Activated gamma-delta T cell treated with Interleukin-2 at 50 U/mL for 16 hours (primary cell): ENCODE measurements around the gene AGPAT2.

Experiments used
- DNase-seq: peaks from one replicate; pipeline ENCODE4 v3.0.0-alpha.2; 2020

Gene AGPAT2

DNA sequence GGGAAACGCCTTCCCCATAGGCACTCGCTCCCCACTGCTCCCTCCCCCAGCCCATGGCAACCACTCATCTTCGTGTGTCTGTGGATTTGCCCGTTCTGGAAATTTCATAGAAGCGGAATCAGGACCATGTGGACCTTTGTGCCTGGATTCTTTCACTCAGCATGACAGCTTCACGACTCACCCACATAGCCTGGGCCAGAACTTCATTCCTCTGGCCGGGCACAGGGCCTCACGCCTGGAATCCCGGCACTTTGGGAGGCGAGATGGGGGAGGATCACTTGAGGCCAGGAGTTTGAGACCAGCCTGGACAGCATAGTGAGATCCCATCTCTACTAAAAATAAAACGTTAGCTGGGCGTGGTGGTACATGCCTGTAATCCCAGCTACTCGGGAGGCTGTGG, 13.0 kb upstream of the AGPAT2 start:
- no peak for DNase-seq

DNA sequence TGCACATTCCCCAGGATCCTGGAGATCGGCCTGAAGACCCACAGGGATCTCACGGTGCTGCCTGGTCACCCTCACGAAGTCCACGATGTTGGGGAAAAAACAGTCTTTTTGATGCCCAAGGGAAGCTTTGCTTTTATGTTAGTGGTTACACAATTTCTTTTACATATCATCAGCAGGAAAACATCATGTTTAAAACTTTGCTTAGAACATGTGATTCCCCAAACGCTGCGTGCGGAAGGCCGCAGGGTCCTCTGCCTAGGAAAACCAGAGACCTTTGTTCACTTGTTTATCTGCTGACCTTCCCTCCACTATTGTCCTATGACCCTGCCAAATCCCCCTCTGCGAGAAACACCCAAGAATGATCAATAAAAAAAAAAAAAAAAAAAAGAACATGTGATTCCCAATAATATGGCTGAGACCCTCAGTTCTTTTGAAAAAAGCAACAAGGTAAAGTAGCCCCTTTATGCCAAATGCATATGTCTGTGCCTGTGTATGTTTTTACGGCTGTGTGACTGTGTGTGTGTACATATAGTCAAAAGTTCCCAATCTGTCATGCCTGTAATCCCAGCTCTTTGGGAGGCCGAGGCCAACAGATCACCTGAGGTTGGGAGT, 11.5 kb upstream of the AGPAT2 start:
- DNase-seq, result no peak

DNA sequence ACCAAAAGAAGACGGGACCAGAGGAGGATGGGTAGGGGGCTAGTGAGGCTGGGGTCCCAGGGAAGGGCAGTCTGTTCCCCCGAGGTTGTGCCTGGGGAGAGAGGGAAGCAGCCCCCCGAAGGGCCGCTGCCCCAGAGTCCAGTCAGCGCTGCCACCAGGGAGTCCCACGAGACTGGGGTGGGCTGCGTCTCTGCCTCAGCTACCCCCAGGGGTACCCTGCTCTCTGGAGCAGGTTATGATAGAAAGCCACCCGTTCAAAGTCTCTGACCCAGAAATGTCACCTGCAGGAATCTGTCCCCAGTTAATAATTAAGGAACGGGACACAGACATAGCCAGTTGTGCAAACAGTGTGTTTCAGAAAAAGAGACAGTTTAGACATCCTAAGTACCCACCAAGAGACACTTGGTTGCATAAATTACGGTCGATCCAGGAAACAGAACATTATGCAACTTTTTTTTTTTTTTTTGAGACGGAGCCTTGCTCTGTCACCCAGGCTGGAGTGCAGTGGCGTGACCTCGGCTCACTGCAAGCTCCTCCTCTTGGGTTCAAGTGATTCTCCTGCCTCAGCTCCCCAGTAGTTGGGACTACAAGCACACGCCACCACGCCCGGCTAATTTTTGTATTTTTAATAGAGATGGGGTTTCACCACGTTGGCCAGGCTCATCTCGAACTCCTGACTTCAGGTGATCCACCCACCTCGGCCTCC, 10.7 kb upstream of the AGPAT2 start:
- DNase-seq, result no peak

DNA sequence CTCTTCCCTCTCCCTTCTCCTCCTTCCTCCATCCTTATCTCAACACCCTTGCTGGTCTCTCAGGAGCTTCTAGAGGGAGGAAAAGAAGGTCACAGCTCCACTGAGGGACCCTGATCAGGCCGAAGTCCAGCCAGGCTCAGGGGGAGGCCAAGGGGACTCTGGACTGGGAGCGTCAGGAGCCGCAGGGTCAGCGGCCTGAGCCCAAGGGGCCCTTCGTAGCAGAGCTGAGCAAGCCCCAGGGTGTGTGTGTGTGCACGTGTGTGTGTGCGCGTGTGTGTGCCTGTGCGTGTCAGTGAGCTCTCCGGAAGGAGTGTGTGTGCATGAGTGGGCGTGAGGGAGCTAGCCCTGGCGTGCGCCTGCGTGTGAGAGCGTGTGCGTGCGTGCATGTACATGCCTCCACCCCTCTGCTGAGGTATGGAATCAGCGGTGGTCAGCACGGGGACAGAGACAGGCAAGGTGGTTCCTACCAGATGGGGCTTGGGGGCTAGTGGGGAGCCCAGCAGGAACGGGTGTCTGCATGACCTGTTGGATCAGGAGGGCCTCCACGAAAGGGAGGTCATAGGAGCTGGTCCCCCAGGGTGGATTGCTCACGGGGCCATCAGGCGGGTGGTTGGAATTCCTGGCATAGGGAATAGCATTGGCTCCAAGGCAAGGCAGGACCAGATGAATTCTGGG, 10.0 kb upstream of the AGPAT2 start:
- DNase-seq, result no peak

DNA sequence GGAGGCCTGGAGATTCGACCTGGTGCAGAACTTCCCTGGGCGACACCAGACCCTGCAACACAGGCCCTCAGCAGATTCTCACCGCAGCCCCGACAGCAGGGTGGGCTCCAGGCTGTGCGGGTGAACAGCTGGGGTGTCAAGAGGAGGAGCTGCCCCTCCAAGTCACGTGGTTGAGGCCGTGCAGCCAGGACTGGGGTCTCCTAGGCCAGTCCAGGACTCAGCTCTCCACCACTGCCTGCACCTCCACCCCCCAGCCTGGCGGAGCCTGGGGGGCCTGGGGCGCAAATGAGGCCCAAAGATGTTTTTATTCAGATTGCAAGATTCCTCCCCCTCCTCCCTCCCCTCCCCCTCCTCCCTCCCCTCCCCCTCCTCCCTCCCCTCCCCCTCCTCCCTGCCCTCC, 9.2 kb upstream of the AGPAT2 start:
- no peak for DNase-seq

DNA sequence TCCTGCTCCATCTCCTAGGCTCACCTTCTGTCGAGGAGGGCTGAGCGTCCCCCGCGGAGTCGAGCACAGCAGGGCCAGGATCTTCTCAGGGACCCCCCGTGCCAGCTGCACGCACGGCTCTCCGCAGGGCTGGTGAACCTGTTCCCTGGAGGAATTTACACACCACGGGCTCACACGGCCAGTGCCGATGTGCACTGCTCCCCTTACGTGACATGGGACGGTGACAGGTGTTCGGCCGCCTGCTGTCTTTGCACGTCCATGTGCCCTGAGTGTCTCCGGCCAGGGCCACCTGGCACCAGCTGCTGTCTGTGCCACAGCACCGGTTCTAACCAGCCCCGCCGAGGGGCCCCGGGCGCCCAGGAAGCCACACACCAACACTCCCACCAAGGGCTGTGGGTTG, 8.7 kb upstream of the AGPAT2 start:
- no peak for DNase-seq

DNA sequence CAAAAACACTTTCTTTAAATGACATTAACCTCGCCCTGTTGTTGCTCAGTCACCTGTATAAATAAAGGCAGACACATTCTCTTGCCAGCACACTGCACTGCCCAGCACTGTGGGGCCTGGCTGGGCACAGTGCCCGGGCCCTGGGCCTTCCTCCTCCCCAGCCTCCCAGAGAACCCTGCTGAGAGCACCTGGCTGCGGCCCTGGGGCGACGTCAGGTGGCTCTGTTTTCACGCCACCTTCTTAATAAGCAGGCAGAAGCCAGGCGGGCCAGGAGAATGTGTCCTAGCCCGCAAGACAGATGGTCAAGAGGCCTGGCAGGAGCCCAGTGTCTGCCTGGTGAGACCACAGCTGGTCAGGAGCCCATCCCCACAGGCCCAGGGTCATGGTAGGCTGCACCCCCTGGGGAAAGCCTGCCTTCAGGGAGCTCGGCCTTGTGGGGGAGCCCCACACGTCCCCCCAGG, 8.2 kb upstream of the AGPAT2 start:
- no peak for DNase-seq

DNA sequence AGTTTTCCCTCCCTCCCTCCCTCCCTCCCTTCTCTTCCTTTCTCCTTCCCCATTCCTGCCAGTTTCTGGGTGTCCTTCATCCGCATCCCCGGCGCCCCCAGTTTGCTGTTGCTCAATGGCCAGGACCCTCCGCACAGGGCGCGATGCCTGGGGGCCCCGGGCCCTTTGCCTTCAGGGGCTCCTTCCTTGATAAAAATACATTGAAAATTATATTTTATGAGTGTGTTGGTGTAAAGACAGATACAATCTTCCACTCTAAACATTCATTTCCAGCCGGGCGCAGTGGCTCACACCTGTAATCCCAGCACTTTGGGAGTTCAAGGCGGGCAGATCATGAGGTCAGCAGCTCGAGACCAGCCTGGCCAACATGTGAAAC, 7.6 kb upstream of the AGPAT2 start:
- no peak for DNase-seq

DNA sequence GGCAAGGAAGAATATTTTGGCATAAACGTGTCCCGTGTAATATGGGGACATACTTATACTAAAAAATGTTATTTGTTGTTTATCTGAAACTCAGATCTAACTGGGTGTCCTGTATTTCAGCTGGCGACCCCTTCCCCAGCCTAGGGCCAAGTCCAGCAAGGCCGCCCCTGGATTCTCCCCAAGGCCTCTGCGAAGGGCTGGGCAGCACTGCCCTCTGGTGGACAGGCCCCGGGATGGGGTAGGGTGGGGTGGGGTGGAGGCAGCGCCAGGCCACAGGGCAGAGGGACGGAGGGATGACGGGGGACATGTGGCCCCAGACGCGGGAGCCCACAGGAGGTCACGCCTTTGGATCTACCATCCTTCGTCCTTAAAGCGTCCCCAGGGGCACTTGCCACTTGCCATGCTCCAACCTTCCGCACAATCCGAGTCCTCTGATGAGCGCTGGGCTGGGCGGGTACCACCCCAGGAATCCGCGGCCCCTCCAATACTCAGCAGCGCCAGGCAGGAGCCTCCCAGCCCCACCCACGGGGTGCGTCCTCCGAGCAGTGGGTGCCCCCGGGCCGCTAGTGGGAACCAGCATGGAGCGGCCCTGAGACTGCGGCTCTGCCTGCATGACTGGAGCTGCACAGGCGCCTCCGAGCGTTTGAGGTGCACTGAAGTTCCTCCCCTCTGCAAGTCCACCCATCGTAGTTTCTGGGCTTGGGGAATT, 7.1 kb upstream of the AGPAT2 start:
- DNase-seq, result peak; percentile 21

DNA sequence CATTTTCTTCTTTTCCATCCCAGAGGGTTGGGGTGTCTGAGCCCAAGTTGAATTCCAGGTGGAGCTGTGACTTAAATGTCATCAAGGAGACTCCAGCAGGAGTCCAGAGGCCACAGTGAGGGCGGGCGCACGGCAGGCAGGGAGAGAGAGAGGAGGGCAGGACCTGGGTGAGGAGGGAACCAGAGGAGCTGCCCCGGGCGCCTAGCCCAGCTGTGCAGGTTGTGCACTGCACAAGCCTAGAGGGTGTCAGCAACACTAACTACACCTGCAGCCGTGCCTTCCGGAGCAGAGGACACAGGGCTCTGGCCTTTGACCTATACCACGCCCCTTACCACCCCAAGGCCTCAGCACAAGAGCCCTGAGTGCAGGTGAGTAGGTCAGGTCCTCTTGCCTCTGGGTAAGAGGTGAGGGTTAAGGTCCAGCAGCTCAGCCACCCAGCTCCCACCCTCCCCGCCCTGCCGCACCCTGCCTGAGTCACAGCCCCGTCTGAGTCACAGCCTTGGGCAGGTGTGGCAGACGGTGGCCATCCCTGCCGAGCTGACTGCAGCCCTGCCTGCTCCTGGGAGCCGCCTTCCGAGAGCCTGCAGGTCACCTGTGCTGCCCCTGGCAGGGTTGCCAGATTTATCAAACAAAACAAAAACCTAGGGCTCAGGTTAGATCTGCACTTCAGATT, 6.4 kb upstream of the AGPAT2 start:
- DNase-seq, result no peak

DNA sequence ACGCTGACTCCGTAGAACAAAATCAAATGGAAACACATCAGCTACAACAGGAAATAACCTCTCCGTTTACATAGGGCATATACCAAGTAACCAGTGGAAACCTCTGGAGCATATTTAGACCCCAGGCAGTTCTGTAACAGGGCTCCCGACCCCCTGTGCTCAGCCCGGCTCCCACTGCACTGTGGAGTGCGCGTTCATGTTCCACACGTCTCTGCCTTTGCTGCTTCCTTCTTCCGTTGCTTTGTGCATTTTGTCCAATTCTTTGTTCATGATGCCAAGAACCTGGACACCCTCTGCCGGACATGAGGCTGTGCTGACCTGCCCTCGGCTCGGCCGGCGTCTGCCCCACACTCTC, 5.9 kb upstream of the AGPAT2 start:
- no peak for DNase-seq

DNA sequence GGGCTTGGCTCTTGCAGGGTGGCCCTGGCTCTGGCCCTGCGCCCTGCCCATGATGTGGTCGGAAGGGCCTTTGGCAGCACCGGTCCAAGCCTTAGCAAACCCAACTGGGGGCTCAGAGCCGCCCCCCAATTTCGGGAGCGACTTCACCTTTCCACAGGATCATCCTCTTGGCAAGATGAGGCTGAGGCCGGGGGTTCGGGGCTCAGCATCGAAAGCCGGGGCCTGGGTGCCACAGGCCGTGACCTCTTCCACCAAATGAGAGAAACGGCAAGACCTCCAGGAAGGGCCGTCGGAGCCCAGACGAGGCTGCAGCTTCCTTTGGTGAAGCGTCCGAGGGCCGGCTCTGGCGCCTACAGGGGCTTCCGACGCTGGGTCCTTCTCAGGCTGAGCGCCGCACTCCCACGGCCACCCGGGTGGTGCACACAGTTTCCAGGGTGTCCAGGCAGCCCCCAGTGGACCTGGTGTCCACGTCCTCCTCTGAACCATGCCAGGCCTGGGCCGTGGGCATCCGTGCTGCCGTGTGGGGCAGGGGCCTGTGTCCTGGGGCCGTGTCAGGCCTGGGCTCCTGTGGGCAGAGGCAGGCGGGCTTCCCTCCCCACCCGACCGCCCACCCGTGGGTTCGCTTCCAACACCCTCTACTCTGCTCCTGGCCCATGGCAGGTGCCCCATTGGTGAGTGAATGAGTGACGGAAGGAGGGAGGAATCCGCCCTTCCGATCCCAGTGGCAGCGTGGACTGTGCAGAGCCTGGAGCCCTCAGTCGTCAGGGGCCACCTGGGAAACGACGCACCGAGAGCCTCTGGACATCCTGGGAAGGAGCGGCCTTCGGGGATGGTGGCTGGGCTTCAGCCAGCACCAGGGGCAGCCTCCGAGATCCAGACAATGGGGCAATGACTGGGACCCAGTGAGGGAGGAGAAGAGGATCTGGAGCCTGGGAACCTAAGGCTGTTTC, 5.2 kb upstream of the AGPAT2 start:
- DNase-seq, result no peak

DNA sequence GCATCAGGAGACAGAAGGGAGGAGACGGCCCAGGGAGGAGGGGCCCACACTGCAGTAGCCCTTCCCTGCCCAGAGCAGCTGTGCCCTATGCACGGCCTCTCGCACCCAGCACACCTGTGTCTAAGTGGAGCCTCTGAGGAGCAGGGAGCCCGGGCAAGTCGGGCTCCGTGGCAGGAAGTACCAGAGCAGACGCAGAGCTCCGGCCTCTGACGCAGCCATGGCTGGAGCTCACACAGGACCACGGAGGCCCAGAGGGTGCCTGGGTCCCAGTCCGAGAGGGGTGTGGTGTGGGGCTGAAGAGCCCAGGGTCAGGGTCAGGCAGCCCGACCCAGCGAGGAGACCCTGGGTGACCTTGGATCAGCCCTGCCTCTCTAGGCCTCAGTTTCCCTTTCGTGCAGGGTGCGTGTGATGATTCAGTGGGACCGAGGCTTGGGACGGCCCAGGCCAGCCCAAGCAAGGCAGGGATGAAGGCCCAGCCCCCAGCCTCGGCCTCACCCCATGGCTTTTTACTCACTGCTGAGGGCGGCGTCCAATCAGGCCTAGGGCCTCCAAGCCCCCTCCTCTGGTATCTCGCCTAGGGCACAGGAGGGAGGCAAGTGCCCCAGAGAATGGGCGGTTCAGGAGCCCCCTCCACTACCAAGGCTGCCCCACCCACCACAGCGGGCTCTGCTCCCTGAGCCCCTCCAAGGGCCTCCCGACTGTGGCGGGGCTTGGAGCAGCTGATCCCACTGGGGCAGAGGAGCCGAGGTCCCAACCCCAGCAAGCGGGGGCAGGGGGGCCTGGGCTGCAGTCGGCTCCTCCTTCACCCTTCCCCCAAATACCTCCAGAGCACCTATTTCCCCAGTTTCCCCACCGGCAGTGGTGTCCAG, 4.3 kb upstream of the AGPAT2 start:
- no peak for DNase-seq

DNA sequence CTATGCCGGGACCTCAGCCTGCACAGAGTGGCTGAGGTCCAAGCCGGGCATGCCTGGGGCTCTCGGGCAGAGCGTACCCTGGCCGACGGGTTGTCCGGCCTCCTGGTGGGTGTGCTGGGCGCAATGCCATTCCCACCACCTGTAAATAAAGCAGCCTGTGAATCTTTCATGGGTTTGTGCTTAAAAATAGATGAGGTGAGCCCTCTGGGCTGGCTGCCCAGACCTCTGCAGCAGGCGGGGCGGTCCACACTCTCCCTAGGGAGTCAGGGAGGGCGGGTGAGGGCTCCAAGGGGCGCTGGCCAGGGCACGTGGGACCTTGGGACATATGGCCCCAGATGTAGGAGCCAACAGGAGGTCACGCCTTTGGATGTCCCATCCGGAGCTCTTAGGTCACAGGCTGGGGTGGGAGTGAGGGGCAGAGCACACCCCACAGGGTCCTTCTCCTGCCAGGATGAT, 3.6 kb upstream of the AGPAT2 start:
- DNase-seq, result no peak

DNA sequence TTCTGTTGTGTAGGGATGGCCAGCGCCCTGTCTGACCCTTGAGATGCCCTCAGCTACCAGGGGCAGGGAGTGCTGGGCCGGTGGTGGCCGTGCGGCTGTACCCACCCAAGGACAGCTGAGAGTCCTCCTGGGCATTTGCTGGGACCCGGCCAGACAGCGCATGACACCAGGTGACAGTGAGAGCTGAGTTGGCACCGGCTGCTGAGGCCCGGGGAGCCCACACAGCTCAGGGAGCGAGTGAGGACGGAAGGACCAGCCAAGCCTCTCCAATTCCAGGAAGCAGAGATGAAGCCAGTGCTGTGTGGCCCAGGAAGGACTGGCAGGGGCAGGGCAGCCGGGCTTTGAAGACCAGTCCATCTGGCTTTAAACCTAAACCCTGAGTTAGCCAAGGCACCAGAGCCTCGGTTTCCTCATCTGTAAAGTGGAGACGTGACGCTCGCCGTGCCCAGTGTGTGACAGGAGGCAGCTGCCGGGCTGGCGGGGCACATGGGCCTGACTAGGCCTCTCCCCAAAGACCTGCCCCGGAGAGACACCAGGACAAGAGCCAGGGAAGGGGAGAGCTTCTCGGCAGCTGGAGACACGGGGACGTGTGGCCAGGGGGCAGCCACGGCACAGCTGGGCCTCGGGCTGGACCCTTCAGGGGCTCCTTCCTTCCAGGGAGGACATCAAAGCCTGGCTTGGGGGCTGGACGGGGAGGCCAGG, 3.0 kb upstream of the AGPAT2 start:
- DNase-seq, result no peak

DNA sequence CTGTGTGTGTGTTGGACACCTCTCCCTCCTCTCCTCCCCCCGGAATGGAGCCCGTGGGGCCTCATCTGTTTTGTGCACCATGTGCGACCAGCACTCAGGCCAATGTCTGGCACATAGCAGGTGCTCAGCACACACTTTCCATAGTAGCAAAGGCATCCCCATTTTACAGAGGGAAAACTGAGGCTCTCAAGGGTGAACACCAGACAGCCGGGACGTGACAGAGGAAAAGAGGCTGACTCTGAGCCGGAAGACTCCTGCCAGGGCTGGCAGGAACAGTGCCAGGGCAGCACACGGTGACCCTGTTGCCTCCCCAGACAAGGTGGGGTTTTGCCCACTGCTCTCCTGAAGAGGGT, 1.8 kb upstream of the AGPAT2 start:
- no peak for DNase-seq

DNA sequence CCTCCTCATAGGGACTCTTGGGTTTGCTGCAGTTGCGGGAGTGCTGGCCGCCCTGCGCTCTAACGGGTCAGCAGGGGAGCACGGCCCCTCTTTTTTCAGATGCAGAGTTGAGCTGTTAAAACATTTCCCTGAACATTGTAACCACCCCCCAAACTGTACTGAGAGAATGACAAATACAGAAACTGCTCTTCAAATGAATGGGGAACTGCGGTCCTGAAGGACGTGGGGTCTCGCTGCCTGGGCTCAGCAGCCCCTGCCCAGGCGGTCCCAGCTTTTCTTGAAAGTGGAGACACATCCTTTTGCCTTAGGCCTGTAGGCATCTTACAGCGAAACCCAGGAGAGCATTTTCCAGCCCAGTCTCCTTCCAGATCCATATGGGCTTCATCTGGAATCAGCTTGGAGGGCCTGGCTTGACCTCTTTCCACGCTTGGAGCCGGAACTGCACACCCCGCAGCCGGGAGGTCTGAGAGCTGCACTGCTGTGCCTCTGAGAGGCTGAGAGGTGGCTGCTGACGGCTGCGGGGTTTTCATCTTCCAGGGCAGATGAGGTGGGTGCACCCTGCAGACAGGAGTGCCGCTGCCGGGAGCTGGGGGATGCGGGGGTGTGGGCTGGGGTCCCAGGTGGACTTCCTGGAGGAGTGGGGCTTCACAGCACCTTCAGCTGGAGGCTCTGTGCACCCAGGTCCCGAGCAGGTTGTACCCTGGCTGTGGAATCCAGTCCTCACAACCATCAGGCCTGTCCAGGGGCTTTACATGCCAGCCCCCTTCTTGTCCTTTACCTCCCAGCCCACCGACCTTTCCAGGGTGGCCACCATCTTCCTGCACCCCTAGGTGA, 1.2 kb upstream of the AGPAT2 start:
- DNase-seq, result no peak

DNA sequence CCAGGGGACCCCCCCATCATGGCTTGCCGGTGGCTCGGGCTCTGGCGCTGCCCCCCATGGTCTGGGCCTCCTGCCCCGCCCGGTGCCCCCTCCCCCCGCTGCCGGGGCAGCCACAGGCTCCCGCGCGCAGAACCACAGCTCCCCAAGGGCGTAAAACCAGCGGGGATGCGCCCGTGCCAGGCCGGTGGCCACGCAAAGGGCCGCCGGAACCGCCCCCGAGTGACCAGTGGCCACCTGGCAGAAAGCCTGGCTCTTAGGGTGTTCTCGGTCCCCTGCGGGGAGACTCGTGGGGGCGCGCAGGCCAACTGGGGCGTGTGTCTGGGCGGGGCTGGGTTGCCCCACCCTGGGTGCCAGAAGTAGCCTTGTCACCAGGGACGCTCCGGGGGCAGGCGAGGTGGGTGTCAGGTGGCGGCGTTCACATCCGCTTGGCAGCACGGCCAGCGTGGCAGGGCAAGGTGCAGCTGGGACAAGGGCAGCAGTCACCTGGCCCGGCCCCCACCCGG, 515 bp upstream of the AGPAT2 start:
- DNase-seq, result no peak

DNA sequence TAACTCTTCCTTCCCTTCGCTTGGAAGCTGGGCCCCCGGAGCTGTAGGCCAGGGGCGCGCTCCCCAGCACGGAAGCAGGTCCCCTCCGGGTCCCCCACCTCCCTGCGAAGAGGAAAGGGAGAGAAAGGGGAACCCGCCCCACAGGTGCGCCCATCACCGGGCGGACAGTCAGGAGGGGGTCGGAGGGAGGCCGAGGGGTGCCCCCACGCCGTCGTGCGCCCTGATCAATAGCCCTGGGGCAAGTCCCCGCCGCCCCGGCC, 793 bp downstream of the AGPAT2 start:
- DNase-seq, result no peak
